Measurements from ENCODE around the gene LMBRD1.
"Not testable (repeated sequence)": the region's sequence is repeated elsewhere in the genome, so short reads cannot be mapped to it uniquely, and the experiment has no call there.

Gene LMBRD1

GRCh38 chr6:69732640-69733039 lies 64.2 kb downstream of the LMBRD1 start:
- DNase-seq (ENCODE audit: low read depth in 2 of 2), result no peak

GRCh38 chr6:69732045-69732444 lies 64.8 kb downstream of the LMBRD1 start:
- no peak for DNase-seq (ENCODE audit: low read depth in 2 of 2)

DNA sequence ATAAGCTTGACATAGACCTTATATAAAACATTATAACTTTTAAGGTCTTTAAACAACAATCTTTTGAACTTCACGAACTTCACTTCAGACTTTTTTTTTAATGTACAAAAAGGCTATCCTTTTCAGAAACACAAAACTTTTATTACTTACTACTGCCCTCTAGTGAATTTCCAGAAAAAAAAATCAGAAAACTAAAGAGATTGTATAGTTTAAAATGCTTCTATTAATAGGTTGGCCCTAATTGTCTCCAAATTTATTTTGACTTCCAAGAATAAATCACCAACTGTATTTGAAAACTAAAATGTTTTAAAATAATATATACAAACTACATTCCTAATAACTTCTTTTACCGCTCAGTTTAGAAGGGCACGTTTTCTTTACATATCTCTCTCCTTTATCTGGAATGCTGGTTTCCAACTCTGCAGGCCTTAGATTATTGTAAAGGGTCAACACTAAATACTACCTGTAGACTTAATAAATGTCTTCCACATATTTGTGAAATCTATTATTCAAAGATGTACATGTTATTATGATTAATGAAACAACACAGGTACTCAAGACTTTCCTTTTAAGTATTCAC lies 66.8 kb downstream of the LMBRD1 start:
- DNase-seq (ENCODE audit: low read depth in 2 of 2), result no peak

GRCh38 chr6:69722683-69723082 lies 74.1 kb downstream of the LMBRD1 start:
- no peak for DNase-seq (ENCODE audit: low read depth in 2 of 2)

DNA sequence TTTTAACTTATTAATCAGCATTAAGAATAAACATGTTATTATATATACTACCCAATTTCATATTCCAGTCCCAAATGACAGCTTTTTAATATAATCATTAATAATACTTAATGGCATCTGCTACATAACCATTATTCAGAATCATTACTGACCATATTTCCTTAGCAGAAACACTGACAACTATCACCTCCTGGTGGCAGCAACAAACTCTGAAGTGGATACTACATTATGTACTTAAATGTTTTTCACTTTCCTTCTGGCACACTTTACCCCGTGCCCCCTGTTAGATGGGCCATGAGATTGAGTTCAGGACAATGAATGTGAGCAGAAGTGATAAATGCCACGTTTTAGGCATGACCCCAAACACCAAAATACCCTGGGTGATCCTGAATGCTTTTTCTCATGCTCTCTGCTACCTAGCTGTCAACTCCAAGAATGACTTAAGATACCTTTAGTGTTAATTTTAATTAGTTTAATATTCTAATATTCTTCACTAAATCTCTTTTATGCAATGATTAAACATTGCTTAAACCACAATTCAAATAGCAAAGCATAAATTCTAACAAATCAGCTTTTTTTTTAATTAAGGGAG lies 77.1 kb downstream of the LMBRD1 start:
- no peak for DNase-seq (ENCODE audit: low read depth in 2 of 2)

DNA sequence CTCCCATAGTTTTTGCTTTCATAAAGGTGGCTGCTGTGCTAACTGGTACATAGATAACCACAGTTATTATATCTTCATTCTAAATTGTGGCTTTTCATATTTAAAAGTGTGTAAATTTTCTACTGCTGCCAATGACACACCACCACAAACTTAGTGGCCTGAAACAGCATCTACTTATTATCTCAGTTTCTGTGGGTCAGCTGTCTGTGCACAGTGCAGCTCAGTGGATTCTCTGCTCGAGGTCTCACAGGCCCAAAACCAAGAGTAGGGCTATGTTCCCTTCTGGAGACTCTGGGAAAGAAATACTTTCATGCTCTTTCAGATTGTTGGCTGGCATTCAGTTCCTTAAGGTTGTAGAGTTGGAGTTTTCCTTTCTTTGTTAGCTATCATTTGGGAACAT lies 90.1 kb downstream of the LMBRD1 start:
- DNase-seq (ENCODE audit: low read depth in 2 of 2), result no peak

DNA sequence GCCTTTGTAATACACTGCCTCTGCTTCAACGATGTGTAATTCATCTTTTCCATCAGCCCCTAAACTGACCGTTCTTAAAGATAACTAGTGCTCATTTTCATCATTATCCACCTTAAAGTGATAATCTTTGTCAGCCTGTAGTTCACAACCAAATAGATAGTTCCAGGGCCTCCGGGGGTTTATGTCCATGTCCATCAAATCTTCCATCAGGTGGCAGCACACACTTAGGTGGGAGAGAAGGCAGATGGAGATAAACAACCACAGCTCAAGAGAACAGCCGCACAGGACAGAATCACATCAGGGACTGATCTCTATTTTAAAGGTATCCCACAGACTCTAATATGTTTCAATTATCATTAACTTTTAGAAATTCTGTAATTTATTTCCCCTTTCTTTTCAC lies 90.9 kb downstream of the LMBRD1 start:
- DNase-seq (ENCODE audit: low read depth in 2 of 2), result no peak

- no peak for DNase-seq (ENCODE audit: low read depth in 2 of 2)
Observed at GRCh38 chr6:69704916-69705315, 91.9 kb downstream of the LMBRD1 start.

DNA sequence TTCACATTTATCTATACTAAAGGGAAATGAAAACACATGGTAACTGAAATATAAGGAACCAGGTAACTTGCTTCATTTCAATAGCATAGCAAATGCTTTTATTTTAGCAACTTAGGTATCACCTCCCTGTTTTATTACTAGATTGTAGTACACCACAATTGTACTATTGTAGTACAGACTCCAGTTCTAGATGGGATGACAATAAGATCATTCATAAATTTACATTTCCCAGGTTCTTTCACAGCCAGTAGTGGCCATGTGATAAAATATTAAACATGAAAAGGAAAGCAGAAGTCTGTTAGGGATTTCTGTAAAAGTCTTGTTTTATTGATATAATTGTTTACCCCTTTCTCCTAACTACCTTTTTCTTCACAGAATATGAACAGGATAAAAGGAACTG lies 97.2 kb downstream of the LMBRD1 start:
- DNase-seq (ENCODE audit: low read depth in 2 of 2), result no peak

- no peak for DNase-seq (ENCODE audit: low read depth in 2 of 2)
Observed at GRCh38 chr6:69696273-69696672, 100.5 kb downstream of the LMBRD1 start.

GRCh38 chr6:69693762-69694161 lies 103.0 kb downstream of the LMBRD1 start:
- no peak for DNase-seq (ENCODE audit: low read depth in 2 of 2)

DNA sequence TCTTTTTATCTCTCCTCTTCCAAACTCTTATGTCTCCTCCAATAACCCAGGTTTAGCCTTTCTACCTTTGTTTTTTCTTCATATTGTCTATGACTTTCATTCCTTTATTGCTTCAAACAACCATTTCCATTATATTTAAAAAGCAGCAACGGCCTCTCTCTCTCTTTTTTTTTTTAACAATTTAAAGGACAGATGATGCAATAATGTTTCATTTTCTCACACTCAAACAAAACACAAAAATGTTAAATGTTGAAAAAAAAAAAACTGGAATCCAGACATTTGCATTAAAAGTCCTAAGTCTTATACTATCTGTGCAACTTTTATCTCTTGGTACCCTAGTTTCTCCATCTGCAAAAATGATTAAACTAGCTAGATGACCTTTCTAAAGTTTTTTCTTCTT lies 105.8 kb downstream of the LMBRD1 start:
- DNase-seq (ENCODE audit: low read depth in 2 of 2), result no peak

DNA sequence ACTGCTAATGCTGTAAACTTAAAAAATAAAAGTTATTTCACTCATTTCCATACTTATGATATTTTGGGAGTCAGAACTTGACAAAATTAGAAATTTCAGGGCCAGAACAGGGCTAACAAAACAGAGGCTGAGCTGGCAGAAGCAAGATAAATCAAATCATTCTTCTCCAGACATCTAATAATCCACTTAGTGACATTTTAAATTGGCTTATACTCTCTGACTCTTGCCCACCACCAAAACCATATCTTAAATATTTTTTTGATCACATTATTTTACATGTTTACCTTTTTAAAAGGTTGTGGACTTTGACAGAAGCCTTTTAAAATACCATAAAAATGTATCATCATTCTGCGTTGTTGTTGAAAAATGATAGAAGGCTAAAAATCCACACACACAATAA lies 116.5 kb downstream of the LMBRD1 start:
- no peak for DNase-seq (ENCODE audit: low read depth in 2 of 2)

DNA sequence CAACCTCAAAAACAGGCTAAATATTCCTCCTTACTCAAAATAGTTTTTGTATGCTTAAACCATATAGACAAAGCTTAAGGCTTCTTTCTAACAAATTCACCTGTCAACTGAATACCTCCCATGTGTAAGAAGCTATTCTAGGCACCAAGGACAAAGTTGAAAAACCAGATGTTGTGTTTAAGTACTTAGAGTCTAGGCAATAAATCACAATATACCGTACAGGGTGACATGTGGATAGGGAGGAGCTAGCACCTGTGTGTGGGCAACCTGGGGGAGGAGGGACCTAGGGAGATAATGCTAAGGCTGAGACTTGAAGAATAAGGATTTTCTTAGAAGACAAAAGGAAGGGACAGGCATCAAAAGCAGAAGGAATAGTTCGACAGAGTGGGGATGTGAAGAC lies 123.5 kb downstream of the LMBRD1 start:
- DNase-seq (ENCODE audit: low read depth in 2 of 2), result no peak

- no peak for DNase-seq (ENCODE audit: low read depth in 2 of 2)
Observed at GRCh38 chr6:69668916-69669315, 127.9 kb downstream of the LMBRD1 start.

DNA sequence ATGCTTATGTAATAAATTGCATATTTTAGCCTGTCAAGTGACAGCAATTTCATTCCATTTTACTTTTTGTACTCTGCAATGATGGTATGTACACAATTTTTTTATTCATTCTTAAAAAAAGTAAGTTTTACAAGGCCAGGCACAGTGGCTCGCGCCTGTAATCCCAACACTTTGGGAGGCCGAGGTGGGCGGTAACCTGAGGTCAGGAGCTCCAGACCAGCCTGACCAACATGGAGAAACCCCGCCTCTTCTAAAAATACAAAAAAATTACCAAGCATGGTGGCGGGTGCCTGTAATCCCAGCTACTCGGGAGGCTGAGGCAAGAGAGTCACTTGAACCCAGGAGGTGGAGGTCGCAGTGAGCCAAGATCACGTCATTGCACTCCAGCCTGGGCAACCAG lies 130.0 kb downstream of the LMBRD1 start:
- DNase-seq (ENCODE audit: low read depth in 2 of 2), result not testable (repeated sequence)

GRCh38 chr6:69665437-69665836 lies 131.4 kb downstream of the LMBRD1 start:
- no peak for DNase-seq (ENCODE audit: low read depth in 2 of 2)

DNA sequence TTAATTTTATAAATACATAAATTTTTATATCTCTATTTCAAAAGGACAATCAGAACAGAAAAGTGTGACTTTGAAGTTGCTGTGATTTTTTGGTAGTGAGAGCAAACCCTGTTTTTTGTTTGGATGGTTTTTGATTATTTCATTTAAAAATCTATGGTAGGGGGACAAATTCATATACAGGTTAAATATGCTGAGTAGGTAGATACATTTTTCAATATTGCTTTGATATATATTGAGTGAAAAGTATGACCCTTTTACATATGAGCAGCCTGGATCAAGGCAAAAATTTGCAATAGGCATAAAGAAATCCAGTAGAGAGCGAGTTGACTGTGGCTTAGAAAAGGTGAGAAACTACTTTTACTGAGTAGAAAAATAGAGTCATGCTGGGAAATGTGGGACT lies 132.3 kb downstream of the LMBRD1 start:
- DNase-seq (ENCODE audit: low read depth in 2 of 2), result no peak

DNA sequence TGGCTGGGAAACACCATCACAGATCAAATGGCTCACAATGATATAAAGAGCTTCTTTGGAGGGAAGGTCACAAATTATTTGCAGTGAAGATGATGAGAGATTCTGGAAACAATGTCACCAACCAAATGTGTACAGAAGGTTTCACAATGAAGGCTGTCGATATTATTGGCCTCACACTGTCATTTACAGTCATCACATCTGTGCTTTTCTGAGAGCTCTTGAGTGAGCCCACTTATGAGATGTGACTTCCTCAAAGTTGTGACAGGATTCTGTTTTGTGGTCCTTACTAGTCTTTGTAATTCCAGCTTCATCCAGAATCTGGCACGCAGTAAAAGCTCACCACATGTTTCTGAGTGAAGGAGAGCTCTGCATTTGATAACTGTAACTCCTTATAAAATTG lies 133.6 kb downstream of the LMBRD1 start:
- no peak for DNase-seq (ENCODE audit: low read depth in 2 of 2)

GRCh38 chr6:69650703-69651102 lies 146.1 kb downstream of the LMBRD1 start:
- DNase-seq (ENCODE audit: low read depth in 2 of 2), result no peak

DNA sequence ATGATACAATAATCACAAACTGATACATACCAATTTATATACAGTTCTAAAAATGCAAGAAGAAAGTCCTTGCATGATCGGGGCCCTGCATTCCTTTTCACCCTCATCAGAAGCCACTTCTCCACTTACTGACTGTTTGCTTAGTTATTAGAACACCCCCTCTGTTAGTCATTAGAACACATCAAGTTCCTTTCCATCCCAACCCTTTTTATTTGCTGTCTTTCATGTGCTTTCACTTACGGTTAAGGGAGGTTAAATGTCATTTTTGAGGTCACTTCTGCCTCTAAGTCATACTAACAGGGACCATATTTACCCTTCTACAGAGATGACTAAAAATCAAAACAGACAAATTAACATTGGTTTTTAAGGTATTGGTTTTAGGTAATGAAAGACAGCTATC lies 149.1 kb downstream of the LMBRD1 start:
- no peak for DNase-seq (ENCODE audit: low read depth in 2 of 2)

DNA sequence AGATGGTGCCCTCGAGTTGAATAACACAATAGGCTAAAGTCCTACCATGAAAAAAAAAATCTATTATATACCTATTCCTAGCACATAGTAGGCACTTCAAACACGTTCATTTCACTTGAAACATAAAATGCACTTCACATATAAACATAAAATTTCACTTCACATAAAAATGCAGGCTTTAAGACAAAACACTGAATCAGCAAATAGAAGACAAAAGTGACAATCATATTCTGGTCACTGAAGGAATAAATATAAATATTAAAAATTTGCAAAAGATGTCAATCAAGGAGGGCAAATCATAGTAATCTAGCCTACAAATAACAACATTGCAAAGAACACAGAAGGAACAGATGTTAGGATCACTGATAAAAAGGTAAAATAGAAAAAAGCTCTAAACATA lies 153.1 kb downstream of the LMBRD1 start:
- DNase-seq (ENCODE audit: low read depth in 2 of 2), result no peak

GRCh38 chr6:69632932-69633331 lies 163.9 kb downstream of the LMBRD1 start:
- no peak for DNase-seq (ENCODE audit: low read depth in 2 of 2)
